Bronchial smooth muscle cell (primary cell): Measurements from ENCODE around the gene UCK1. TPM values are rescaled to one million over a fixed set of nuclear protein-coding genes. Genes with fewer than 3 reads are reported as not detected.

ENCODE experiments used
- total RNA-seq: library from RNA; depleted of rRNA; stranded (reverse); fragments of >200 nt; gene quantifications from 2 replicates; pipeline ENCODE4 v1.2.1, GENCODE V29; 2014

UCK1 gene
- total RNA-seq, result 18.0 and 24.2 TPM in 2 replicates

DNA sequence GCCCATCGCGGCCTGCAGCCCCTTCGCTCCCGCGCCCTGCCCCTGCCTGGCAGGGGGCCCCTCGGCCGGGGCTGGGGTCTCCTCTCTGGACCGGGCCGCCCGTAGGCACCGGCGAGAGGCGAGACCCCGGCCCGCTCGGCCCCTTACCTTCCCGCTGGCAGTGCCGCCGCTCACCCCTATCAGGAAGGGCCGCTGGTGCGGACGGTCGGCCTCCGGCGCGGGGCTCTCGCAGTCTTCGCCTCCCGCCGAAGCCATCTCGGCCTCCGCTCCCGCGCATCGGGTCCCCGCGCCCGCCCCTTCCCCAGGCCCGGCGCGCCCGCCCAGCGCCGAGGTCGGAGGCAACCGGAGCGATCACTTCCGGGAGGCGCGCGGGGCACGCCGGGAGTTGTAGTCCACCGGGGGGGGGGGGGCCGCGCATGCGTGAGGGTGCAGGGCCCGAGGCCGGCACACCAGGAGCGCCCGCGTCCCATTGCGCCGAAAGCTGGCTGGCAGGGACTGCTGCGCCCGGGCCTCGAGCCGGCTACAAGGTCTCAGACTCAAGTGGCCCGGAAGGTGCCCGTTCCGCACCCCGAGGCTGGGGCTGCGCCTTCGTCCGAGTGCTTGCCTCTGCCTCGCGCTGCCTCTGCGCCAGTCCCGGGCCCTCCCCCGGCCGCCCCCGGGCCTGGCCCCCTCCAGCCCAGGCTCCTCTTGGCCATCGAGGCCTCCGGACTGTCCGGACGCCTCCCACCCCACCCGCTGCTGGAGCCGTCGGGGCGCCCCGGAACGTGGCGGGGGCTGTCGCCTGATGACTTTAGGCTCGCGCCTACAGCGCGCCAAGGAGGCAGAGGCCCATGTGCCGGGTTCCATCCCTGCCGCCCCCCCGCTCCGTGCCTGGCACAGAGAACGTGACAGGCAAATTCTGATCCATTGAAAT lies at the start of gene UCK1:
Gene UCK1 (minus strand): TSS at position 344 of the 913 bp plus-strand sequence. CDS start 89 bp downstream, at position 255.

DNA sequence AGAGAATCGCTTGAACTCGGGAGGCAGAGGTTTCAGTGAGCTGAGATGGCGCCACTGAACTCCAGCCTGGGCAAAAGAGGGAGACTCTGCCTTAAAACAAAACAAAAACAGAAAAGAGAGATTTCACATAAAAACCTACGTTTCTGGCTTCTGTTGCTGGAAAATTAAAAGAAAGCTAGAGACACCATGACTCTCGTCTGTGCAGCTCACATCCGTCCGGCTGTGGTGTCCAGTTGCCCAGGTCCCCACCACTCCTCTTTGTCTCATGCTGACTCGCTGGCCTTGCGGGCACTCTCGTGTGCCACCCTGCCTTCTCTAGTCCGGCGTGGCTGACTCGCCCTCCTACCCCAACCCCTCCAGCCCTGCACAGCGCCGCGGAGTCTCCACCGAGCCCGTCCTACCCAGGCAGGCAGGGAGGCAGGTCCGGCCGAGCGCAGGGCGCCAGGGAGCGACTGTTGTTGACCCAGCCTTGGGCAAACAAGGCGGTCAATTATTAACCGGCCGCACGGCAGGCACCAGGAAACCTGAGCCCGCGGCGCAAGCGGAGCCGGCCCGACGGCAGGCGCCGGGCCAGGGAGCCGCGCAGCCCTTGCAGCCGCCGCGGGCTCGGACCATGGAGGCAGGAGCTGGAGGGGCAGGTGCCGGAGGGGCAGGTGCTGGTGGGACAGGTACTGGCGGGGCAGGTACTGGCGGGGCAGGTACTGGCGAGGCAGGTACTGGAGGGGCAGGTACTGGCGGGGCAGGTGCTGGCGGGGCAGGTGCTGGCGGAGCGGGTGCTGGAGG lies 14.1 kb upstream of the UCK1 start, which contains the start of gene PRRT1B:
Gene PRRT1B (plus strand): TSS at position 521 of the 783 bp plus-strand sequence. CDS start 93 bp downstream, at position 614.

DNA sequence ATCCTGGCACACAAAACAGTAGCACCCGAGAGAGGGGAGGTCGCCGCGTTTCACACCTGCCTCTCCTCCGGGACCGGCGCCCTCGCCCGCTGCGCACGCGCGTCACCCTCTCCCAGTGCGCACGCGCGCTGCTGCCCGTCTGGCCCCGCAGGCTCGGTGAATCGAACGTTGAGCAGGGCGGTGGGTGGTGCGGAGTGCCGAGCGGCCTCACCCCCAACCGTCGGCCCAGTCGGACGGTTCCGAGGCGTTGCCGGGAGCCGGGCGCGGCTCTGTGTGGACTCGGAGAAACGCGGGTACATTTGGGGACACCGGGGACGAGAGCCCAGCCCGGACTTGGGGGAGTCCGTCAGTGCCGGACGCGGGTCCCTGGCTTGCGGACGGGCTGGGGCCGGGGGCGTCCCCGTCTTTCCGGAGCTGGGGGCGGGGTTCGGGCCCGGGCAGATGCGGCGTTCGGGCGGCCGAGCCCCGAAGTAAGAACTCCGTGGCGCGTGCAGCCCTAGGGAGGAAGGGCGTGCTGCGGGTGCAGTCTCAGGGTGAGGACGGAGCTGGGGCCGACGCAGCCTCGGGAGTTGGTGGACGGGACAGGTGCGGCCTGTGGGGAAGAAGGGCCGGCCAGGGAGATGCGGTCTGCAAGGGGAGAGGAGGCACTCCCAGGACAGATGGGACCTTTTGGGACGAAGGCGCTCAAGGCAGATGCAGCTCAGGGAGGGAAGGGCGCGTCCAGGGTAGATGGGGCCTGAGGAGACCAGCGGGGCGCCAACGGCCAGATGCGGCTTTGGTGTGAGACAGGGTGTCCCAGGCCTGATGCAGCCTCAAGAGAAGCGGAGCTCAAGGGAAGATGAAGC lies 28.1 kb downstream of the UCK1 start, which contains the start of gene POMT1:
Gene POMT1 (plus strand): TSS at position 138 of the 845 bp plus-strand sequence. CDS start 1,301 bp downstream, outside the sequence.

Other genes with a start within 250 kb of the UCK1 start
- gene PLPP7, start 241.5 kb downstream of the UCK1 start, total RNA-seq, result 1.7 and 4.5 TPM in 2 replicates
- 30.4 and 36.3 TPM in 2 replicates for gene PRRC2B, start 137.2 kb downstream of the UCK1 start, total RNA-seq
- gene POMT1, start 28.3 kb downstream of the UCK1 start, total RNA-seq, result 27.0 and 36.5 TPM in 2 replicates
- not detected in 2 replicates for gene PRRT1B, start 14.3 kb upstream of the UCK1 start, total RNA-seq
- 13.7 and 14.9 TPM in 2 replicates for gene RAPGEF1, start 208.8 kb upstream of the UCK1 start, total RNA-seq